SK-N-SH (cell line): Measurements from ENCODE around the gene SIK2. TPM values are rescaled to one million over a fixed set of nuclear protein-coding genes. Genes with fewer than 3 reads are reported as not detected.

Experiments
- CTCF ChIA-PET: fragments of 300-600, 350-600 bp; formaldehyde crosslinking; extraction: SDS; loops from one replicate; lab custom pipeline; 2021; lab: Yijun Ruan, JAX
- POLR2A ChIA-PET: fragments of 350-600 bp; sonication (Branson Sonifier 250); formaldehyde crosslinking; extraction: SDS; loops from one replicate; lab custom pipeline; 2020; ENCODE audit warnings: antibody characterized with exemption, inconsistent platforms; lab: Yijun Ruan, JAX
- DNase-seq: peaks from one replicate; pipeline ENCODE4 v3.0.0; 2012
- H2AFZ ChIP-seq: fragments of 200-600 bp; sonication (generic); 2 replicates; pipeline ENCODE4 v1.8.1; 2016; ENCODE audit warnings: antibody characterized with exemption, mild to moderate bottlenecking, low read depth
- H3F3A ChIP-seq: fragments of 200-600 bp; sonication (generic); replicated peaks from 2 replicates; pipeline ENCODE3; 2016; ENCODE audit warnings: antibody characterized with exemption, mild to moderate bottlenecking; ENCODE audit not compliant: insufficient read depth
- H3K27ac ChIP-seq, 2 experiments: fragments of 200-500 bp in 1 of 2; fragments of 200-600 bp in 1 of 2; sonication (Bioruptor generic) in 1 of 2; sonication (generic), shearing (Covaris generic) in 1 of 2; 2 replicates each; pipeline versions ENCODE4 v1.5.1 to v1.6.1; 2014 to 2016; ENCODE audit warnings: low read depth in 2 of 2, inconsistent platforms in 1 of 2, low read length in 1 of 2, mild to moderate bottlenecking in 1 of 2, mixed read lengths in 1 of 2
- H3K27me3 ChIP-seq: fragments of 200-600 bp; sonication (generic), shearing (Covaris generic); 2 replicates; pipeline ENCODE4 v1.6.1; 2016; ENCODE audit warnings: mixed run types; ENCODE audit not compliant: insufficient read depth
- H3K36me3 ChIP-seq, 2 experiments: fragments of 200-500 bp in 1 of 2; fragments of 200-600 bp in 1 of 2; sonication (Bioruptor generic) in 1 of 2; sonication (generic) in 1 of 2; replicated peaks in 1 of 2; 2 replicates each; pipeline versions ENCODE3 to v1.5.1; 2014 to 2016; ENCODE audit warnings: low read length in 1 of 2, mild to moderate bottlenecking in 1 of 2; ENCODE audit not compliant: insufficient read depth in 2 of 2, control insufficient read depth in 1 of 2
- H3K4me1 ChIP-seq, 2 experiments: fragments of 200-500 bp in 1 of 2; fragments of 200-600 bp in 1 of 2; sonication (Bioruptor generic) in 1 of 2; sonication (generic), shearing (Covaris generic) in 1 of 2; 2 replicates each; pipeline versions ENCODE4 v1.5.1 to v1.6.1; 2014 to 2016; ENCODE audit warnings: low read depth in 1 of 2, low read length in 1 of 2, mixed run types in 1 of 2; ENCODE audit not compliant: insufficient read depth in 2 of 2, control insufficient read depth in 1 of 2
- H3K4me2 ChIP-seq: fragments of 200-600 bp; sonication (generic), shearing (Covaris generic); 2 replicates; pipeline ENCODE4 v1.6.1; 2017; ENCODE audit warnings: mixed run types
- H3K4me3 ChIP-seq, 2 experiments: fragments of 200-500 bp in 1 of 2; fragments of 200-600 bp in 1 of 2; sonication (Bioruptor generic) in 1 of 2; sonication (generic), shearing (Covaris generic) in 1 of 2; 2 replicates each; pipeline versions ENCODE4 v1.5.1 to v1.8.1; 2014 to 2016; ENCODE audit warnings: low read depth in 2 of 2, inconsistent platforms in 1 of 2, low read length in 1 of 2, mild to moderate bottlenecking in 1 of 2, mixed read lengths in 1 of 2, moderate library complexity in 1 of 2
- H3K79me2 ChIP-seq: fragments of 200-600 bp; sonication (generic); 2 replicates; pipeline ENCODE4 v1.8.1; 2017; ENCODE audit warnings: mild to moderate bottlenecking; ENCODE audit not compliant: insufficient read depth
- H3K9ac ChIP-seq: fragments of 200-600 bp; sonication (generic); 2 replicates; pipeline ENCODE4 v1.6.1; 2017; ENCODE audit warnings: mixed run types
- H3K9me2 ChIP-seq: fragments of 200-600 bp; sonication (generic); 2 replicates; pipeline ENCODE4 v1.6.1; 2017; ENCODE audit warnings: mixed run types
- H3K9me3 ChIP-seq: fragments of 200-600 bp; sonication (generic); 2 replicates; pipeline ENCODE4 v1.6.1; 2017; ENCODE audit warnings: mixed run types, mild to moderate bottlenecking, moderate library complexity
- H4K20me1 ChIP-seq: fragments of 200-600 bp; sonication (generic); 2 replicates; pipeline ENCODE4 v1.6.1; 2017; ENCODE audit warnings: mild to moderate bottlenecking, mixed run types; ENCODE audit not compliant: insufficient read depth
- CHD2 ChIP-seq: fragments of 150-350 bp; IDR thresholded peaks from 2 replicates; pipeline ENCODE4 v1.6.1; 2018; ENCODE audit warnings: low read length; ENCODE audit not compliant: partially characterized antibody
- EP300 ChIP-seq, 2 experiments: IDR thresholded peaks; 2 replicates each; pipeline versions ENCODE4 v1.4.0 to v1.6.1; 2012; ENCODE audit warnings: borderline replicate concordance in 1 of 2, low read depth in 1 of 2, low read length in 1 of 2
- EZH2phosphoT487 ChIP-seq: fragments of 200-600 bp; sonication (generic); IDR thresholded peaks from 2 replicates; pipeline ENCODE4 v1.6.1; 2017; ENCODE audit warnings: low read depth, mixed run types, mild to moderate bottlenecking, antibody characterized with exemption, moderate library complexity, borderline replicate concordance
- GABPA ChIP-seq: IDR thresholded peaks from 2 replicates; pipeline ENCODE4 v1.4.0; 2012; ENCODE audit warnings: low read depth, mild to moderate bottlenecking
- GATA2 ChIP-seq: sonication (generic); formaldehyde crosslinking; IDR thresholded peaks from 2 replicates; pipeline ENCODE4 v1.5.0; 2020; ENCODE audit warnings: mild to moderate bottlenecking, missing genetic modification reagents
- MXI1 ChIP-seq: IDR thresholded peaks from 2 replicates; pipeline ENCODE4 v1.6.1; 2012; ENCODE audit warnings: mild to moderate bottlenecking, low read depth, low read length, improper control_type of control experiment
- NFIC ChIP-seq: IDR thresholded peaks from 2 replicates; pipeline ENCODE4 v1.4.0; 2012; ENCODE audit warnings: borderline replicate concordance
- NRF1 ChIP-seq: IDR thresholded peaks from 2 replicates; pipeline ENCODE4 v1.6.1; 2012; ENCODE audit warnings: low read depth, mild to moderate bottlenecking, low read length
- RCOR1 ChIP-seq: fragments of 150-350 bp; IDR thresholded peaks from 2 replicates; pipeline ENCODE4 v1.6.1; 2017; ENCODE audit warnings: antibody characterized with exemption, low read length
- SIN3A ChIP-seq: IDR thresholded peaks from 2 replicates; pipeline ENCODE4 v1.6.1; 2012; ENCODE audit warnings: low read depth, mild to moderate bottlenecking, low read length, moderate library complexity, borderline replicate concordance
- TEAD4 ChIP-seq: IDR thresholded peaks from 2 replicates; pipeline ENCODE4 v1.4.0; 2012; ENCODE audit warnings: mild to moderate bottlenecking, borderline replicate concordance; ENCODE audit not compliant: insufficient read depth
- YY1 ChIP-seq: IDR thresholded peaks from 2 replicates; pipeline ENCODE4 v1.4.0; 2012; ENCODE audit warnings: low read depth, mild to moderate bottlenecking
- WGBS: methylation state at CpG from one replicate; pipeline ENCODE4 v1.1.6; 2017; ENCODE audit warnings: low lambda C conversion rate; 5-methylcytosine and 5-hydroxymethylcytosine counted together
- polyA plus RNA-seq, 3 experiments: library from polyadenylated mRNA; depleted of rRNA; stranded (reverse); fragments of >200 nt; gene quantifications; 2 replicates each; pipeline ENCODE4 v1.2.3, GENCODE V29; 2012
- TF ChIP-seq, protein P1 (sequence below): fragments of 150-350 bp; IDR thresholded peaks from 2 replicates; pipeline ENCODE4 v1.6.1; 2017; ENCODE audit warnings: antibody characterized with exemption, low read length, low read depth, borderline replicate concordance
- TF ChIP-seq, protein P2 (sequence below): IDR thresholded peaks from 2 replicates; pipeline ENCODE4 v1.4.0; 2012; ENCODE audit warnings: low read depth, borderline replicate concordance
- TF ChIP-seq, protein P3 (sequence below): fragments of 200-600 bp; sonication (generic); IDR thresholded peaks from 2 replicates; pipeline ENCODE4 v1.6.1; 2017; ENCODE audit warnings: antibody characterized with exemption, mild to moderate bottlenecking, moderate library complexity

SIK2 gene
- polyA plus RNA-seq, 1 of the 3 experiments (the other 2 are of a cell fraction) = 8.9 TPM

DNA sequence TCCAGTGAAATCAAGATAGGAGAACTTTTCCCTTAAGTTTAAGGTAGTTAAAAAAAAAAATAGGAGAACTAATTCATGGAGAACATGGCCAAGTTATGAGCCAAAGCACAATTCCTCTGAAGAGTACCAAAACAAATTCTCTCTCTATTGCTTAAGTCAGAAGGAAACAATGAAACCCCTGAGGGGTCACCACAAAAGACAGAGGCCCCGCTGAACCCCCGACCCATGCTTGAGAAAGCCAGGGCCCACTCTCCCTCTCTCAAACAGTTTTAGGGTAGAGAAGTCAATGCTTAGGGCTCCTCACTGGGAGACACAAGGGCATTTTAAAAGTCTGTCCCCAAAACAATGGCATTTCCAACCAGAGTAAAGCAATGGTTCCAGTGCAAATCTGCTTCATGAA is 137.1 kb downstream of the SIK2 start:
- no peak overlapping the region for H3K4me2 ChIP-seq
- H3K36me3 ChIP-seq = peaks cover 49 to 52% of the 10 kb centered on the region in 2 experiments
- H3K9me2 ChIP-seq = no peaks in the 10 kb centered on the region
- no peak overlapping the region for H3K27ac ChIP-seq
- no peak overlapping the region for H3K9ac ChIP-seq
- no peak overlapping the region for H2AFZ ChIP-seq
- no peak for DNase-seq
- ChIA-PET POLR2A (no interaction called here), CTCF (interaction anchor here (1.9 kb wide), 1 partner anchor 38 kb away, joined by 8 read pairs; no protein-coding TSS in a partner anchor)
- H3K27me3 ChIP-seq = no peaks in the 10 kb centered on the region
- peaks cover 14% of the 10 kb centered on the region for H3K79me2 ChIP-seq
- peaks cover 23 to 38% of the 10 kb centered on the region in 2 experiments for H3K4me1 ChIP-seq
- H4K20me1 ChIP-seq = no peaks in the 10 kb centered on the region
- TF ChIP-seq EP300 (IDR thresholded peaks at IDR 0.05; ENCODE audit: borderline replicate concordance in 1 of 2, low read depth in 1 of 2, low read length in 1 of 2) (no peak), GABPA (no peak), EZH2phosphoT487 (no peak), TEAD4 (no peak), GATA2 (CRISPR knock-in tag) (no peak), NFIC (no peak), NRF1 (no peak), RCOR1 (no peak), YY1 (no peak), MXI1 (no peak), SIN3A (no peak), CHD2 (no peak)
- TF ChIP-seq, protein P1, sequence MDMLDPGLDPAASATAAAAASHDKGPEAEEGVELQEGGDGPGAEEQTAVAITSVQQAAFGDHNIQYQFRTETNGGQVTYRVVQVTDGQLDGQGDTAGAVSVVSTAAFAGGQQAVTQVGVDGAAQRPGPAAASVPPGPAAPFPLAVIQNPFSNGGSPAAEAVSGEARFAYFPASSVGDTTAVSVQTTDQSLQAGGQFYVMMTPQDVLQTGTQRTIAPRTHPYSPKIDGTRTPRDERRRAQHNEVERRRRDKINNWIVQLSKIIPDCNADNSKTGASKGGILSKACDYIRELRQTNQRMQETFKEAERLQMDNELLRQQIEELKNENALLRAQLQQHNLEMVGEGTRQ = no peak
- TF ChIP-seq, protein P2, sequence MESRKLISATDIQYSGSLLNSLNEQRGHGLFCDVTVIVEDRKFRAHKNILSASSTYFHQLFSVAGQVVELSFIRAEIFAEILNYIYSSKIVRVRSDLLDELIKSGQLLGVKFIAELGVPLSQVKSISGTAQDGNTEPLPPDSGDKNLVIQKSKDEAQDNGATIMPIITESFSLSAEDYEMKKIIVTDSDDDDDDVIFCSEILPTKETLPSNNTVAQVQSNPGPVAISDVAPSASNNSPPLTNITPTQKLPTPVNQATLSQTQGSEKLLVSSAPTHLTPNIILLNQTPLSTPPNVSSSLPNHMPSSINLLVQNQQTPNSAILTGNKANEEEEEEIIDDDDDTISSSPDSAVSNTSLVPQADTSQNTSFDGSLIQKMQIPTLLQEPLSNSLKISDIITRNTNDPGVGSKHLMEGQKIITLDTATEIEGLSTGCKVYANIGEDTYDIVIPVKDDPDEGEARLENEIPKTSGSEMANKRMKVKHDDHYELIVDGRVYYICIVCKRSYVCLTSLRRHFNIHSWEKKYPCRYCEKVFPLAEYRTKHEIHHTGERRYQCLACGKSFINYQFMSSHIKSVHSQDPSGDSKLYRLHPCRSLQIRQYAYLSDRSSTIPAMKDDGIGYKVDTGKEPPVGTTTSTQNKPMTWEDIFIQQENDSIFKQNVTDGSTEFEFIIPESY = no peak
- TF ChIP-seq, protein P3, sequence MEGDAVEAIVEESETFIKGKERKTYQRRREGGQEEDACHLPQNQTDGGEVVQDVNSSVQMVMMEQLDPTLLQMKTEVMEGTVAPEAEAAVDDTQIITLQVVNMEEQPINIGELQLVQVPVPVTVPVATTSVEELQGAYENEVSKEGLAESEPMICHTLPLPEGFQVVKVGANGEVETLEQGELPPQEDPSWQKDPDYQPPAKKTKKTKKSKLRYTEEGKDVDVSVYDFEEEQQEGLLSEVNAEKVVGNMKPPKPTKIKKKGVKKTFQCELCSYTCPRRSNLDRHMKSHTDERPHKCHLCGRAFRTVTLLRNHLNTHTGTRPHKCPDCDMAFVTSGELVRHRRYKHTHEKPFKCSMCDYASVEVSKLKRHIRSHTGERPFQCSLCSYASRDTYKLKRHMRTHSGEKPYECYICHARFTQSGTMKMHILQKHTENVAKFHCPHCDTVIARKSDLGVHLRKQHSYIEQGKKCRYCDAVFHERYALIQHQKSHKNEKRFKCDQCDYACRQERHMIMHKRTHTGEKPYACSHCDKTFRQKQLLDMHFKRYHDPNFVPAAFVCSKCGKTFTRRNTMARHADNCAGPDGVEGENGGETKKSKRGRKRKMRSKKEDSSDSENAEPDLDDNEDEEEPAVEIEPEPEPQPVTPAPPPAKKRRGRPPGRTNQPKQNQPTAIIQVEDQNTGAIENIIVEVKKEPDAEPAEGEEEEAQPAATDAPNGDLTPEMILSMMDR = no peak
- H3K4me3 ChIP-seq = no peak overlapping the region
- peaks cover 34% of the 10 kb centered on the region for H3F3A ChIP-seq
- H3K9me3 ChIP-seq = no peaks in the 10 kb centered on the region
- 100% methylated on average over 2 of the region's 2 CpGs for WGBS
